ENCODE measurements around the gene GAS6. TPM values are rescaled to one million over a fixed set of nuclear protein-coding genes. Genes with fewer than 3 reads are reported as not detected.
A peak's percentile ranks its signal among the peaks of the same experiment; 100 is the strongest.

The GAS6 gene
- total RNA-seq, 6 donors from 2014 or later: 129 to 299 (median 180) TPM

- Histone ChIP-seq H3K36me3 (no peaks in the 10 kb centered on the region), H3K9me3 (peaks cover 0 to 15% (median 5%) of the 10 kb centered on the region in 4 donors), H3K27ac (no peak overlapping the region), H3K4me1 (peaks cover 0 to 11% (median 8%) of the 10 kb centered on the region in 4 donors), H3K4me3 (no peak overlapping the region), H3K27me3 (no peaks in the 10 kb centered on the region)
- WGBS, 2 donors: 86 to 92% methylated on average over 2 to 9 of the region's 11 CpGs
- DNase-seq (no peak), ATAC-seq (ENCODE audit: low FRiP score in 2 of 2) (no peak)
- TF ChIP-seq POLR2A (IDR thresholded peaks at IDR 0.05): no peak
- no peak for TF ChIP-seq EP300 (IDR thresholded peaks at IDR 0.05)
- no peak for TF ChIP-seq CTCF (IDR thresholded peaks at IDR 0.05)
- TF ChIP-seq POLR2AphosphoS5 (IDR thresholded peaks at IDR 0.05): no peak
Measured at GRCh38 chr13:113806104-113806471, 57.8 kb downstream of the GAS6 start.

- WGBS, 2 donors: 95 to 100% methylated on average over 6 to 25 of the region's 27 CpGs
- H3K4me3 ChIP-seq: no peak overlapping the region
- TF ChIP-seq CTCF (IDR thresholded peaks at IDR 0.05) (no peak), POLR2AphosphoS5 (IDR thresholded peaks at IDR 0.05) (no peak), POLR2A (IDR thresholded peaks at IDR 0.05) (no peak), EP300 (IDR thresholded peaks at IDR 0.05) (no peak)
- peaks cover 0 to 15% (median 5%) of the 10 kb centered on the region in 4 donors for H3K9me3 ChIP-seq
- H3K27ac ChIP-seq: no peak overlapping the region
- no peaks in the 10 kb centered on the region for H3K27me3 ChIP-seq
- no peak for ATAC-seq (ENCODE audit: low FRiP score in 2 of 2)
- H3K4me1 ChIP-seq: peaks cover 0 to 11% (median 8%) of the 10 kb centered on the region in 4 donors
- no peak for DNase-seq
- H3K36me3 ChIP-seq: no peaks in the 10 kb centered on the region
Measured at GRCh38 chr13:113805431-113806103, 58.3 kb downstream of the GAS6 start.

GRCh38 chr13:113804703-113805430 is 59.0 kb downstream of the GAS6 start:
- Histone ChIP-seq H3K27me3 (no peaks in the 10 kb centered on the region), H3K27ac (no peak overlapping the region), H3K36me3 (no peaks in the 10 kb centered on the region), H3K9me3 (peaks cover 0 to 15% (median 5%) of the 10 kb centered on the region in 4 donors), H3K4me1 (peaks cover 0 to 11% (median 8%) of the 10 kb centered on the region in 4 donors), H3K4me3 (no peak overlapping the region)
- WGBS, 2 donors: 90% methylated on average over 31 to 37 of the region's 39 CpGs
- ATAC-seq (ENCODE audit: low FRiP score in 2 of 2) (no peak), DNase-seq (peak in 1 of 2 donors; percentile 77)
- TF ChIP-seq EP300 (IDR thresholded peaks at IDR 0.05): no peak
- TF ChIP-seq CTCF (IDR thresholded peaks at IDR 0.05): no peak

- WGBS, 2 donors: 93 to 94% methylated on average over 28 to 34 of the region's 34 CpGs
- DNase-seq (no peak), ATAC-seq (ENCODE audit: low FRiP score in 2 of 2) (no peak)
- TF ChIP-seq POLR2A (IDR thresholded peaks at IDR 0.05): no peak
- TF ChIP-seq EP300 (IDR thresholded peaks at IDR 0.05): no peak
- TF ChIP-seq POLR2AphosphoS5 (IDR thresholded peaks at IDR 0.05): no peak
- no peak for TF ChIP-seq CTCF (IDR thresholded peaks at IDR 0.05)
- Histone ChIP-seq H3K4me3 (no peak overlapping the region), H3K36me3 (no peaks in the 10 kb centered on the region), H3K27me3 (no peaks in the 10 kb centered on the region), H3K9me3 (peaks cover 0 to 15% (median 5%) of the 10 kb centered on the region in 4 donors), H3K4me1 (peaks cover 0 to 11% (median 8%) of the 10 kb centered on the region in 4 donors), H3K27ac (no peak overlapping the region)
Measured at GRCh38 chr13:113804017-113804702, 59.7 kb downstream of the GAS6 start.

Data from upper lobe of left lung (tissue), 6 donors.